Astrocyte (in vitro differentiated cells and primary cell): ENCODE results near the gene NLGN1. TPM values are rescaled to one million over a fixed set of nuclear protein-coding genes. Genes with fewer than 3 reads are reported as not detected.

Experiments
- DNase-seq: peaks from one replicate; pipeline ENCODE4 v3.0.0-alpha.2; 2010; ENCODE audit warnings: low read depth
- FAIRE-seq: peaks from 2 replicates; lab custom pipeline; 2011; peaks lifted over from hg19 to GRCh38; lab: Jason Lieb, UNC
- H2AFZ ChIP-seq: 2 replicates; pipeline ENCODE4 v1.6.0; 2012; ENCODE audit warnings: low read depth, low read length, inconsistent platforms
- H3K27ac ChIP-seq: 2 replicates; pipeline ENCODE4 v1.5.1; 2011; ENCODE audit warnings: low read depth, low read length, inconsistent platforms
- H3K27me3 ChIP-seq: 2 replicates; pipeline ENCODE4 v1.6.0; 2011; ENCODE audit warnings: low read length, inconsistent platforms; ENCODE audit not compliant: insufficient read depth
- H3K36me3 ChIP-seq: 2 replicates; pipeline ENCODE4 v1.5.1; 2011; ENCODE audit warnings: low read length, inconsistent platforms; ENCODE audit not compliant: insufficient read depth
- H3K4me1 ChIP-seq: 2 replicates; pipeline ENCODE4 v1.5.1; 2011; ENCODE audit warnings: low read length, inconsistent platforms; ENCODE audit not compliant: insufficient read depth
- H3K4me2 ChIP-seq: 2 replicates; pipeline ENCODE4 v1.6.0; 2012; ENCODE audit warnings: low read length, inconsistent platforms
- H3K4me3 ChIP-seq: 2 replicates; pipeline ENCODE4 v1.5.1; 2011; ENCODE audit warnings: low read depth, mild to moderate bottlenecking, low read length, inconsistent platforms; ENCODE audit not compliant: insufficient read depth
- H3K79me2 ChIP-seq: 2 replicates; pipeline ENCODE4 v1.6.0; 2012; ENCODE audit warnings: mild to moderate bottlenecking, low read length, inconsistent platforms; ENCODE audit not compliant: insufficient read depth
- H3K9ac ChIP-seq: 2 replicates; pipeline ENCODE4 v1.6.0; 2012; ENCODE audit warnings: mild to moderate bottlenecking, low read length, inconsistent platforms
- H3K9me3 ChIP-seq: 2 replicates; pipeline ENCODE4 v1.5.1; 2012; ENCODE audit warnings: low read depth, mild to moderate bottlenecking, low read length, inconsistent platforms; ENCODE audit not compliant: insufficient read depth
- H4K20me1 ChIP-seq: 2 replicates; pipeline ENCODE4 v1.6.0; 2012; ENCODE audit warnings: low read length, inconsistent platforms; ENCODE audit not compliant: insufficient read depth
- H3K27ac Mint-ChIP-seq: one replicate; pipeline ENCODE4 v1.8.0; 2021; ENCODE audit warnings: mild to moderate bottlenecking, mixed read lengths; ENCODE audit not compliant: unreplicated experiment
- H3K27me3 Mint-ChIP-seq: one replicate; pipeline ENCODE4 v1.8.0; 2021; ENCODE audit warnings: low read depth, mixed read lengths; ENCODE audit not compliant: unreplicated experiment
- H3K36me3 Mint-ChIP-seq: one replicate; pipeline ENCODE4 v1.8.0; 2021; ENCODE audit warnings: low read depth, mixed read lengths; ENCODE audit not compliant: unreplicated experiment
- H3K4me1 Mint-ChIP-seq: one replicate; pipeline ENCODE4 v1.8.0; 2021; ENCODE audit warnings: low read depth, mixed read lengths; ENCODE audit not compliant: unreplicated experiment
- H3K4me3 Mint-ChIP-seq: one replicate; pipeline ENCODE4 v1.8.0; 2021; ENCODE audit warnings: mild to moderate bottlenecking, moderate library complexity, mixed read lengths; ENCODE audit not compliant: unreplicated experiment
- H3K9me3 Mint-ChIP-seq: one replicate; pipeline ENCODE4 v1.8.0; 2021; ENCODE audit warnings: mild to moderate bottlenecking, mixed read lengths; ENCODE audit not compliant: unreplicated experiment
- EZH2 ChIP-seq: IDR thresholded peaks from 2 replicates; pipeline ENCODE4 v1.6.1; 2012; ENCODE audit warnings: mild to moderate bottlenecking, low read length, inconsistent platforms; ENCODE audit not compliant: insufficient read depth
- total RNA-seq: library from RNA; stranded (reverse); gene quantifications from 2 replicates; pipeline ENCODE4 v1.2.1, GENCODE V29; 2021
- TF ChIP-seq, protein P1 (sequence below): IDR thresholded peaks from 2 replicates; pipeline ENCODE4 v1.5.1; 2011; ENCODE audit warnings: low read depth, mild to moderate bottlenecking, inconsistent platforms, low read length, moderate library complexity; ENCODE audit not compliant: insufficient read depth

The NLGN1 gene
- total RNA-seq, 1 donor from 2014 or later = 1.2 TPM

DNA sequence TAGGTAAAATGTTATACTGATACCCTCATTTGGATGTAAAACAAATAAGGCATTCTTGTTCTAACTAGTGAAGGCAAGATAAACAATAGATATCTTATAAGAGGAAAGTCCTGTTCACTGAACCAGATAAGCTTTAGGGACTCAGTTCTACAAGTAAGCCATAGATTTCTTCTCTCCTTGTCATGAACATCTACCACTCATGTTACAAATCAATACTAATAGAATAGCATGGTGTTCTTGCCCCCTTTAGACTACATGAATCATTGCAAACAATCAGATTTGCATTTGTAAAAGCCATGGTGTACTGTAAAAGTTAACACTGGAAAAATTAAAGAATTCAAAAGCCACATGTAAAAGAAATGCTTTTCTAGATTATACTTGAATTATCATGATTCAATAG lies 500.1 kb downstream of the NLGN1 start:
- DNase-seq = no peak
- TF ChIP-seq EZH2 = no peak
- TF ChIP-seq, protein P1, sequence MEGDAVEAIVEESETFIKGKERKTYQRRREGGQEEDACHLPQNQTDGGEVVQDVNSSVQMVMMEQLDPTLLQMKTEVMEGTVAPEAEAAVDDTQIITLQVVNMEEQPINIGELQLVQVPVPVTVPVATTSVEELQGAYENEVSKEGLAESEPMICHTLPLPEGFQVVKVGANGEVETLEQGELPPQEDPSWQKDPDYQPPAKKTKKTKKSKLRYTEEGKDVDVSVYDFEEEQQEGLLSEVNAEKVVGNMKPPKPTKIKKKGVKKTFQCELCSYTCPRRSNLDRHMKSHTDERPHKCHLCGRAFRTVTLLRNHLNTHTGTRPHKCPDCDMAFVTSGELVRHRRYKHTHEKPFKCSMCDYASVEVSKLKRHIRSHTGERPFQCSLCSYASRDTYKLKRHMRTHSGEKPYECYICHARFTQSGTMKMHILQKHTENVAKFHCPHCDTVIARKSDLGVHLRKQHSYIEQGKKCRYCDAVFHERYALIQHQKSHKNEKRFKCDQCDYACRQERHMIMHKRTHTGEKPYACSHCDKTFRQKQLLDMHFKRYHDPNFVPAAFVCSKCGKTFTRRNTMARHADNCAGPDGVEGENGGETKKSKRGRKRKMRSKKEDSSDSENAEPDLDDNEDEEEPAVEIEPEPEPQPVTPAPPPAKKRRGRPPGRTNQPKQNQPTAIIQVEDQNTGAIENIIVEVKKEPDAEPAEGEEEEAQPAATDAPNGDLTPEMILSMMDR = no peak
- H2AFZ ChIP-seq = no peak overlapping the region
- Mint-ChIP-seq H3K4me1 (peaks cover 3% of the 10 kb centered on the region), H3K27me3 (no peaks in the 10 kb centered on the region), H3K27ac (no peak overlapping the region), H3K4me3 (no peak overlapping the region), H3K9me3 (no peaks in the 10 kb centered on the region), H3K36me3 (no peaks in the 10 kb centered on the region)
- H3K9ac ChIP-seq = no peak overlapping the region
- H3K4me1 ChIP-seq = peaks cover 7% of the 10 kb centered on the region
- H4K20me1 ChIP-seq = no peaks in the 10 kb centered on the region
- no peak overlapping the region for H3K27ac ChIP-seq
- no peaks in the 10 kb centered on the region for H3K9me3 ChIP-seq
- H3K36me3 ChIP-seq = no peaks in the 10 kb centered on the region
- no peak overlapping the region for H3K4me2 ChIP-seq
- FAIRE-seq = no peak
- H3K27me3 ChIP-seq = no peaks in the 10 kb centered on the region
- no peak overlapping the region for H3K4me3 ChIP-seq
- no peaks in the 10 kb centered on the region for H3K79me2 ChIP-seq

DNA sequence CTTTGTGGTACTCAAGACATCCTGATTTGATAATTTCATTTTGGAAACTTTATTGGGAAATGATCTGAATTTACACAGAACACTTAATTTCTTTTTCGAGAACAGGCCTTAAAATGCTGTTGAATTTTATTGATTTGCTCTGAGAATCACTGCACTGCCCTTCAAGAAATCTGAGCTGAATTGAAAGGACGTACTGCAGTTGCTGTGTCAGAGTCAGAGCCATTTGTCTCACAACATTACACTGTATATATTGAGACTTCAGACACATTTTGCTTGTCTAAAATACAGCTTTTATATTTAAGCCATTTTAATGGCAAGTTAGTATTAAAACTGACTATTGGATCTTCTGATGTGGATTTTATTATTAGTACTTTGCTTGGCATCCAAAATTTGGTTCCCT lies 504.1 kb downstream of the NLGN1 start:
- H3K27ac Mint-ChIP-seq = no peak overlapping the region
- H3K36me3 Mint-ChIP-seq = no peaks in the 10 kb centered on the region
- TF ChIP-seq, protein P1 = no peak
- no peak for TF ChIP-seq EZH2
- Histone ChIP-seq H3K79me2 (no peaks in the 10 kb centered on the region), H3K9ac (no peak overlapping the region), H3K27me3 (no peaks in the 10 kb centered on the region), H3K4me1 (no peaks in the 10 kb centered on the region), H3K4me2 (no peak overlapping the region), H3K9me3 (no peaks in the 10 kb centered on the region), H4K20me1 (no peaks in the 10 kb centered on the region), H3K36me3 (no peaks in the 10 kb centered on the region), H3K27ac (no peak overlapping the region), H3K4me3 (no peak overlapping the region), H2AFZ (no peak overlapping the region)
- no peaks in the 10 kb centered on the region for H3K27me3 Mint-ChIP-seq
- no peaks in the 10 kb centered on the region for H3K9me3 Mint-ChIP-seq
- peaks cover 3% of the 10 kb centered on the region for H3K4me1 Mint-ChIP-seq
- FAIRE-seq (no peak), DNase-seq (no peak)
- H3K4me3 Mint-ChIP-seq = no peak overlapping the region

DNA sequence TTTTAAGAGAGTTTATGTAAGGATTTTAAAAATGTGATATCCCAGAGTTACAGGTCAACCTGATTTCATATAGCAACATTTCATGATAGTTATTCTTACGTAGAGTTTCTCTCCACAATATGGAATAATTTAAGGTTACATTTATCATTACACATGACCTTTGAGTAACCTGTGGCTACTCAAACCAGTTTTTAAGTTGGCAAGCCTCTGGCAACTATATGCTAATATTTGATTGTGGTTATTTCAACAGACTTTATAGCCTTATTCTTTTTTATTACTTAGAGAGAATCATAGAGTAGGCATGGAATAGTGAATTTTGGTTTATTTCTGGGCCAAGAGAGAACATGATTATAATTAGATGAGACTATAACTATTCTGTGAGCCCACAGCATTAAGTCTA lies 504.9 kb downstream of the NLGN1 start:
- no peak overlapping the region for H3K27ac ChIP-seq
- DNase-seq = no peak
- H3K79me2 ChIP-seq = no peaks in the 10 kb centered on the region
- Mint-ChIP-seq H3K27ac (no peak overlapping the region), H3K27me3 (no peaks in the 10 kb centered on the region), H3K9me3 (no peaks in the 10 kb centered on the region), H3K36me3 (no peaks in the 10 kb centered on the region), H3K4me1 (peaks cover 3% of the 10 kb centered on the region), H3K4me3 (no peak overlapping the region)
- H4K20me1 ChIP-seq = no peaks in the 10 kb centered on the region
- FAIRE-seq = no peak
- no peaks in the 10 kb centered on the region for H3K4me1 ChIP-seq
- H3K36me3 ChIP-seq = no peaks in the 10 kb centered on the region
- TF ChIP-seq EZH2 = no peak
- no peaks in the 10 kb centered on the region for H3K9me3 ChIP-seq
- no peak overlapping the region for H3K9ac ChIP-seq
- no peaks in the 10 kb centered on the region for H3K27me3 ChIP-seq
- H3K4me3 ChIP-seq = no peak overlapping the region
- H3K4me2 ChIP-seq = no peak overlapping the region
- no peak overlapping the region for H2AFZ ChIP-seq
